Measurements from ENCODE around the gene ITPR3. TPM values are rescaled to one million over a fixed set of nuclear protein-coding genes. Genes with fewer than 3 reads are reported as not detected.

The ITPR3 gene
- total and polyA plus RNA-seq, 2 of the 13 experiments (the other 11 are each of a cell fraction or from before 2014, with no cell fraction given): 3.8 to 21.4 TPM

DNA sequence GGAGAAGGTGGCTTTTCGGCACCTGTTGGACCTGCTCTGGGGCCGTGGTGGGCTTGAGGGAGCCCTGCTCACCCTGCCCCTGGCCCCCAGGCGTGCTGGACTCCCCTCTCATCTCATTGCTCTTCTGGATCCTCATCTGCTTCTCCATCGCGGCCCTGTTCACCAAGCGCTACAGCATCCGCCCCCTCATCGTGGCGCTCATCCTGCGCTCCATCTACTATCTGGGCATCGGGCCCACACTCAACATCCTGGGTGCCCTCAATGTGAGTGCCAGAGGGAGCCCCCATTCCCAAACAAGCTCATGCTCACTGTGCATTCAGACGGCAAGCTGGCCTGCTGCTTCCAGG is 68.0 kb downstream of the ITPR3 start (continued):
- TF ChIP-seq BRCA1 (CRISPR knock-in tag; IDR thresholded peaks at IDR 0.05) (no peak), ETV5 (CRISPR knock-in tag; IDR thresholded peaks at IDR 0.05; ENCODE audit: borderline replicate concordance) (no peak), ZNF296 (CRISPR knock-in tag; conservative IDR thresholded peaks at IDR 0.05) (no peak), ZNF720 (CRISPR knock-in tag; IDR thresholded peaks at IDR 0.05) (no peak), IKZF4 (CRISPR knock-in tag; IDR thresholded peaks at IDR 0.05; ENCODE audit: borderline replicate concordance, low read depth, not compliant biosample characterization) (no peak), MIXL1 (CRISPR knock-in tag; IDR thresholded peaks at IDR 0.05) (no peak)

DNA sequence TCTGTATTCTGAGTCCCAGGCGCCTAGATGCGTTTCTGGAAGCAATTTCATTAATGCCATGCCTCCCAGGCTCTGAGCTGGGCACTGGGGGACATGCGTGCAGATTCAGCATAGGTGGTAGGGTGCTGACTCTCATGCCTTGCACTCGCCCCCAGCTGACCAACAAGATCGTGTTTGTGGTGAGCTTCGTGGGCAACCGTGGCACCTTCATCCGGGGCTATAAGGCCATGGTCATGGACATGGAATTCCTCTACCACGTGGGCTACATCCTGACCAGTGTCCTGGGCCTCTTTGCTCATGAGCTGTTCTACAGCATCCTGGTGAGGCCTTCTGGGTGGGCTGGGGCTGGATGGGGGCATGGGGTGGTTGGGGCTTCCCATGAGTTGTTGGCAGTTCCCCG is 68.8 kb downstream of the ITPR3 start:
- CTCF ChIA-PET (ENCODE audit: low intra/inter-chr PET ratio, low total read pairs): no interaction called here
- 100% methylated on average over 4 of the region's 10 CpGs for WGBS (ENCODE audit: low lambda C conversion rate)

More for the DNA sequence above, 68.8 kb downstream of the ITPR3 start:
- ATAC-seq: no peak
- DNase-seq (ENCODE audit: low spot score): no peak
- H3K27ac ChIP-seq (ENCODE audit: extremely low read length, insufficient read depth, low read length): no peak overlapping the region
- no peak overlapping the region for H3K4me3 ChIP-seq (replicated peaks in 1 of 3; ENCODE audit: insufficient read depth in 1 of 3, low read depth in 2 of 3, low read length in 3 of 3)
- no peaks in the 10 kb centered on the region for H3K79me2 ChIP-seq (ENCODE audit: insufficient read depth, low read length)
- in situ Hi-C loops (cut with HindIII; ENCODE audit: extremely low pct_ligation_motif_present, low pct_unique_long_range_greater_than_20kb): no loop called here
- no peak overlapping the region for H2AFZ ChIP-seq (ENCODE audit: low read length)
- H4K20me1 ChIP-seq (ENCODE audit: insufficient read depth, low read length): no peaks in the 10 kb centered on the region; the same call in 1 of the 2 replicates
- H3K36me3 ChIP-seq (replicated peaks in 1 of 2; ENCODE audit: control insufficient read depth in 1 of 2, insufficient read depth in 2 of 2, low read length in 2 of 2): peaks cover 30 to 36% of the 10 kb centered on the region in 2 experiments; a peak in 3 of 5 replicates
- H3K27me3 ChIP-seq (ENCODE audit: control insufficient read depth in 1 of 2, insufficient read depth in 2 of 2, low read length in 2 of 2): no peaks in the 10 kb centered on the region
- intact Hi-C loops (cut with micrococcal nuclease; ENCODE audit: unreplicated experiment): no loop called here
- no peak for FAIRE-seq
- POLR2A ChIA-PET: no interaction called here
- no peaks in the 10 kb centered on the region for H3K4me1 ChIP-seq (ENCODE audit: insufficient read depth, low read length)
- TF ChIP-seq, protein P1, sequence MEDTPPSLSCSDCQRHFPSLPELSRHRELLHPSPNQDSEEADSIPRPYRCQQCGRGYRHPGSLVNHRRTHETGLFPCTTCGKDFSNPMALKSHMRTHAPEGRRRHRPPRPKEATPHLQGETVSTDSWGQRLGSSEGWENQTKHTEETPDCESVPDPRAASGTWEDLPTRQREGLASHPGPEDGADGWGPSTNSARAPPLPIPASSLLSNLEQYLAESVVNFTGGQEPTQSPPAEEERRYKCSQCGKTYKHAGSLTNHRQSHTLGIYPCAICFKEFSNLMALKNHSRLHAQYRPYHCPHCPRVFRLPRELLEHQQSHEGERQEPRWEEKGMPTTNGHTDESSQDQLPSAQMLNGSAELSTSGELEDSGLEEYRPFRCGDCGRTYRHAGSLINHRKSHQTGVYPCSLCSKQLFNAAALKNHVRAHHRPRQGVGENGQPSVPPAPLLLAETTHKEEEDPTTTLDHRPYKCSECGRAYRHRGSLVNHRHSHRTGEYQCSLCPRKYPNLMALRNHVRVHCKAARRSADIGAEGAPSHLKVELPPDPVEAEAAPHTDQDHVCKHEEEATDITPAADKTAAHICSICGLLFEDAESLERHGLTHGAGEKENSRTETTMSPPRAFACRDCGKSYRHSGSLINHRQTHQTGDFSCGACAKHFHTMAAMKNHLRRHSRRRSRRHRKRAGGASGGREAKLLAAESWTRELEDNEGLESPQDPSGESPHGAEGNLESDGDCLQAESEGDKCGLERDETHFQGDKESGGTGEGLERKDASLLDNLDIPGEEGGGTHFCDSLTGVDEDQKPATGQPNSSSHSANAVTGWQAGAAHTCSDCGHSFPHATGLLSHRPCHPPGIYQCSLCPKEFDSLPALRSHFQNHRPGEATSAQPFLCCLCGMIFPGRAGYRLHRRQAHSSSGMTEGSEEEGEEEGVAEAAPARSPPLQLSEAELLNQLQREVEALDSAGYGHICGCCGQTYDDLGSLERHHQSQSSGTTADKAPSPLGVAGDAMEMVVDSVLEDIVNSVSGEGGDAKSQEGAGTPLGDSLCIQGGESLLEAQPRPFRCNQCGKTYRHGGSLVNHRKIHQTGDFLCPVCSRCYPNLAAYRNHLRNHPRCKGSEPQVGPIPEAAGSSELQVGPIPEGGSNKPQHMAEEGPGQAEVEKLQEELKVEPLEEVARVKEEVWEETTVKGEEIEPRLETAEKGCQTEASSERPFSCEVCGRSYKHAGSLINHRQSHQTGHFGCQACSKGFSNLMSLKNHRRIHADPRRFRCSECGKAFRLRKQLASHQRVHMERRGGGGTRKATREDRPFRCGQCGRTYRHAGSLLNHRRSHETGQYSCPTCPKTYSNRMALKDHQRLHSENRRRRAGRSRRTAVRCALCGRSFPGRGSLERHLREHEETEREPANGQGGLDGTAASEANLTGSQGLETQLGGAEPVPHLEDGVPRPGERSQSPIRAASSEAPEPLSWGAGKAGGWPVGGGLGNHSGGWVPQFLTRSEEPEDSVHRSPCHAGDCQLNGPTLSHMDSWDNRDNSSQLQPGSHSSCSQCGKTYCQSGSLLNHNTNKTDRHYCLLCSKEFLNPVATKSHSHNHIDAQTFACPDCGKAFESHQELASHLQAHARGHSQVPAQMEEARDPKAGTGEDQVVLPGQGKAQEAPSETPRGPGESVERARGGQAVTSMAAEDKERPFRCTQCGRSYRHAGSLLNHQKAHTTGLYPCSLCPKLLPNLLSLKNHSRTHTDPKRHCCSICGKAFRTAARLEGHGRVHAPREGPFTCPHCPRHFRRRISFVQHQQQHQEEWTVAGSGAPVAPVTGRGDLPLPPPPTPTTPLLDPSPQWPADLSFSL (CRISPR knock-in tag; IDR thresholded peaks at IDR 0.05): no peak
- TF ChIP-seq, protein P2, sequence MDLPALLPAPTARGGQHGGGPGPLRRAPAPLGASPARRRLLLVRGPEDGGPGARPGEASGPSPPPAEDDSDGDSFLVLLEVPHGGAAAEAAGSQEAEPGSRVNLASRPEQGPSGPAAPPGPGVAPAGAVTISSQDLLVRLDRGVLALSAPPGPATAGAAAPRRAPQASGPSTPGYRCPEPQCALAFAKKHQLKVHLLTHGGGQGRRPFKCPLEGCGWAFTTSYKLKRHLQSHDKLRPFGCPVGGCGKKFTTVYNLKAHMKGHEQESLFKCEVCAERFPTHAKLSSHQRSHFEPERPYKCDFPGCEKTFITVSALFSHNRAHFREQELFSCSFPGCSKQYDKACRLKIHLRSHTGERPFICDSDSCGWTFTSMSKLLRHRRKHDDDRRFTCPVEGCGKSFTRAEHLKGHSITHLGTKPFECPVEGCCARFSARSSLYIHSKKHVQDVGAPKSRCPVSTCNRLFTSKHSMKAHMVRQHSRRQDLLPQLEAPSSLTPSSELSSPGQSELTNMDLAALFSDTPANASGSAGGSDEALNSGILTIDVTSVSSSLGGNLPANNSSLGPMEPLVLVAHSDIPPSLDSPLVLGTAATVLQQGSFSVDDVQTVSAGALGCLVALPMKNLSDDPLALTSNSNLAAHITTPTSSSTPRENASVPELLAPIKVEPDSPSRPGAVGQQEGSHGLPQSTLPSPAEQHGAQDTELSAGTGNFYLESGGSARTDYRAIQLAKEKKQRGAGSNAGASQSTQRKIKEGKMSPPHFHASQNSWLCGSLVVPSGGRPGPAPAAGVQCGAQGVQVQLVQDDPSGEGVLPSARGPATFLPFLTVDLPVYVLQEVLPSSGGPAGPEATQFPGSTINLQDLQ (CRISPR knock-in tag; IDR thresholded peaks at IDR 0.05): no peak
- TF ChIP-seq ZNF577 (CRISPR knock-in tag; IDR thresholded peaks at IDR 0.05; ENCODE audit: borderline replicate concordance, low read depth): no peak
- H3K9me3 ChIP-seq (ENCODE audit: low read length): no peaks in the 10 kb centered on the region
- no TSS peak for BruUV-seq (replicated peaks)
- no peak overlapping the region for H3K4me2 ChIP-seq (ENCODE audit: low read depth, low read length)
- H3K9ac ChIP-seq (ENCODE audit: insufficient read depth, low read depth, low read length): no peak overlapping the region

All from HepG2 (cell line).